NCI-H460 (cell line): ENCODE data around the gene DMXL2. TPM values are rescaled to one million over a fixed set of nuclear protein-coding genes. Genes with fewer than 3 reads are reported as not detected.
"Not testable (repeated sequence)": the region's sequence is repeated elsewhere in the genome, so short reads cannot be mapped to it uniquely, and the experiment has no call there.

Experiments
- DNase-seq: peaks from one replicate; pipeline ENCODE4 v3.0.0-alpha.2; 2016; ENCODE audit warnings: low read depth; ENCODE audit errors: extremely low read depth
- total RNA-seq: library from RNA; depleted of rRNA; stranded (reverse); fragments of >200 nt; shearing (Covaris generic); gene quantifications from 2 replicates; pipeline ENCODE4 v1.2.3, GENCODE V29; 2014

Gene DMXL2
- total RNA-seq, 1 experiment from 2014 or later = 48.5 TPM

DNA sequence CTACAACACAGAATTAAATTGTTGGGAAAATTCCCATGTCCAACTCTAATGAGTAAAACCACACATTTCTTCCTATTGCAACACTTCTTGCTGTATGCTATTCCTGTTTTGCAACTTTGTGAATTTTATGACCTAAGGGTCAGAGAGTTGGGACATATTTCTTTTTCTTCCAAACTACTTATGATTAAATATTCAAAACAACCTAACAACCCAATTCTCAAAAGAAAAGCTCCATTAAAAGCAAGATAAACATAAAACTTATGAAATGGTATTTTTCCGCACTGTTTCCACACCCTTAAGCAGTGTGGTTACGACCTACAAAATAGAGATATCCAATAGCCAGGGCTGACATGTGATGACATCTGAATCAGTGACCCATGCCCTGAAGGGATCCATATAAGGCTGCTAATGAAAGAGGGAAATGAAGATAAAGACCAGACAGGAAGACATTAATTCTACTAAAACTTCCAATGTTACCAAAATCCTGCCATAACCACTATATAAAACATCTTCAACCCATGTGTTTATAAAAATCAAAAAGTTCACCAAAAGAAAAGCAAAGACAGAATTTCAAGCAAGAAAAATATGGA is 45.6 kb downstream of the DMXL2 start:
- DNase-seq = no peak

DNA sequence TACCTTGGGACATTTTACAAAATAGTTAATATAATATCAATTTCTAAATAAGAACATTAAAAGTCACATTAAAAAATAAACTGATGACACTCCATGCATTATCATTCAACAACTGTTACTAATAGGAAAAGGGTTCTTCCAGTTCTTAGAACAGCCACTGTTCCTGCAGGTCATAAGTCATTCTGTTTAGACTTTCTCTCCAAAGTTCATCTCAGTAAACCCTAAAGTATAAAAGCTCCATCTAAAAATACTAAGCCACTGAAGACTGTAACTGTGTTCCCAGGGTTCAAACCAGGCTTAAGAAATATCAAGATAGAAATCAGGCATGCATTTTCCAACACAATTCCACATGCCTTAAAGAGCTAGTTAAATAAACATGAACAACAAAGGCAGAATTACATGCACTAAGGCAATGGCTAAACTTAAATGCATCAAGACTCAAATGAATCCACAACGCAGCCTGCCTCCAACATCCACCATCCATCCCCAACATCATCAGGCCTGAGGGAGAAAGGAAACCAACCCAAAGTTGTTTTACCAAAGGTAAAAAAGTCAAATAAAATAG is 46.2 kb downstream of the DMXL2 start:
- no peak for DNase-seq

- DNase-seq = no peak
These were observed 46.8 kb downstream of the DMXL2 start for GRCh38 chr15:51575775-51576174.

DNA sequence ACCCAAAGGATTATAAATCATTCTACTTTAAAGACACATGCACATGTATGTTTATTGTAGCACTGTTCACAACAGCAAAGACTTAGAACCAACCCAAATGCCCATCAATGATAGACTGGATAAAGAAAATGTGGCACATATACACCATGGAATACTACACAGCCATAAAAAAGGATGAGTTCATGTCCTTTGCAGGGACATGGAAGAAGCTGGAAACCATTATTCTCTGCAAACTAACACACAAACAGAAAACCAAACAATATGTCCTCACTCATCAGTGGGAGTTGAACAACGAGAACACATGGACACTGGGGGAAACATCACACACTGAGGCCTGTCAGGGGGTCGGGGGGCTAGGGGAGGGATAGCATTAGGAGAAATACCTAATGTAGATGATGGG is 49.2 kb downstream of the DMXL2 start:
- not testable (repeated sequence) for DNase-seq

GRCh38 chr15:51568939-51569784 is 53.4 kb downstream of the DMXL2 start:
- not testable (repeated sequence) for DNase-seq

GRCh38 chr15:51561271-51561670 is 61.3 kb downstream of the DMXL2 start:
- no peak for DNase-seq

- no peak for DNase-seq
These were observed 63.7 kb downstream of the DMXL2 start for GRCh38 chr15:51558876-51559275.

- DNase-seq = no peak
These were observed 64.2 kb downstream of the DMXL2 start for GRCh38 chr15:51558411-51558810.

DNA sequence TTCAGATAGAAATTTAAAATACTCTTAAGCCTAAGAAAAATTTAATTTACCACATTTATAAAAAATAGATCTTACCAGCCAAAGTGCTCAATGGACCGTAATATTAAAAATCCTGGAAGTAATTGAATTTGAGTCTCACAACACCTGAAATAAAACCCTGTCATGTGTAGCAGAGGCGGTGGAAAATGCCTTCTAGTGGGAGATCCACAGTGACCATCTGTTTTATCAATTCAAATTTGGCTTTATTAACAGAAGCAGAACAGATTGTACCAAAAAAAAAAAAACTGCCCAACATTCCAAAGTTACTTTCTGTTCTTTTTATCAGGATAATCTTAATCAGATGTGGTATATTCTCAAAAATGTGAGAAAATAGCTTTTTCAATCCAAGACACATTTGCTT is 71.7 kb downstream of the DMXL2 start:
- no peak for DNase-seq

GRCh38 chr15:51547656-51548055 is 74.9 kb downstream of the DMXL2 start:
- DNase-seq = no peak

GRCh38 chr15:51536965-51537574 is 85.5 kb downstream of the DMXL2 start:
- DNase-seq = no peak

GRCh38 chr15:51533672-51534398 is 88.7 kb downstream of the DMXL2 start:
- DNase-seq = no peak

GRCh38 chr15:51526955-51527354 is 95.6 kb downstream of the DMXL2 start:
- DNase-seq = no peak

GRCh38 chr15:51524376-51524775 is 98.2 kb downstream of the DMXL2 start:
- no peak for DNase-seq

- no peak for DNase-seq
These were observed 106.3 kb downstream of the DMXL2 start for GRCh38 chr15:51516291-51516690.

- DNase-seq = no peak
These were observed 117.3 kb downstream of the DMXL2 start for GRCh38 chr15:51505251-51505650.

DNA sequence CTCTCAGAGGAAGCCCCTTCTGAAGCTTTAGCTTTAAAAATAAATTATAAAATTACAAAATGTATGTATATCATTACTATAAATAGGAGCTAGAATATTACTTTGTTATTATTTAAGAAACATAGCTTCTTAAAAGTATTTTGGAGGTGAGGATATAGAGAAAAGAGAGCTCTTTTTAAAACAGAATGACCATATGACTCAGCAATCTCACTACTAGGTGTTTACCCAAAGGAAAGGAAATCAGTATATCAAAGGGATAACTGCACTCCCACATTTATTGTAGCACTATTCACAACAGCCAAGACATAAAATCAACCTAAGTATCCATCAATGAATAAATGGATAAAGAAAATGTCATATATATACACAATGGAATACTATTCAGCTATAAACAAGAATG is 119.6 kb downstream of the DMXL2 start:
- no peak for DNase-seq

DNA sequence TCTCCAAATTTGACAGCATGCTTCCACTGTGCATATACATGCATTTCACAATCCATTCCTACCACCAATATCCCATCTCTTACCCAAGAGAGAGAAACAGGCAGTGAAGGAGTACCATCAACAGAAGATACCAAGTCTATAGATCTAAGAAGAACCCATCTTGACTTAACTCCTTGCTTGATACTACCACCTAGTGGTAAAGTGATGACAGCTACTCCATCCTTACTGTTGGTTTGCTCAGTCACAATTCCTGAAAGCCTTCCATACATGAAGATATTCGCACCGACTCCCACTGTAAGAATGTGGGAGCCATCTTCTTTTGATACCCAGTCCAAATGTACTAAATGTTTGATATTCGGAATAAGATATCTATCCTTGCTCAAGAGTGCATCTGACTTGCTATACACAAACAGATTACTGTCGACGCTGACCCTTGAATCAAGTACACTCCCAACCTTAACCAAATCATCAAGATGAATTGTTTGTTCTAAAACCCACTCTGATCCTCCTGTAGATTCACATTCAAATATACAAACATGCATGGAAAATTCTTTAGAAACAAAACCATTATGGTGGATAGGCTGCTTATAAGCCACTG is 123.1 kb downstream of the DMXL2 start:
- DNase-seq = peak; percentile 31

- no peak for DNase-seq
These were observed 124.8 kb downstream of the DMXL2 start for GRCh38 chr15:51497806-51498205.

DNA sequence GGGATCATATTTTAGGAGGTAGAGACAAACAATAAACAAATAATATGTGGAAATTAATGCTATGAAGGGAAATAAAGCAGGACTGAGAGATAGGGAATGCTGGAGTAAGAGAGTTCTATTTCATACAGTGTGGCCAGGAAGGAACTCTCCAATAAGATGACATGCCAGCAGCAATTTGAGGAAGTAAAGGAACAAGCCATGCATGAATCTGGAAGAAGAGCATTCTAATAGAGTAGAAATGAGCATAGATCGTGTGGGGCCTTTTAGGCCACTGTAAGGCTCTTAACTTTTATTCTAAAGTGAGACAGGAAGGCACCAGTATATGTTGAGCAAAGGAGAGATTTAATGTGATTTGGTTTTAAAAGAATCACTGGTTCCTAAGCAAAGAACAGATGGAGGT is 126.3 kb downstream of the DMXL2 start:
- DNase-seq = no peak
